Stomach smooth muscle (tissue), 2 donors: ENCODE data around the gene C3orf80.
"Not testable (repeated sequence)": the region's sequence is repeated elsewhere in the genome, so short reads cannot be mapped to it uniquely, and the experiment has no call there.

Source experiments
- H3K27ac ChIP-seq: one replicate; pipeline ENCODE4 v1.7.0; 2013; ENCODE audit warnings: mild to moderate bottlenecking, low read length, inconsistent platforms
- H3K27me3 ChIP-seq, 2 donors: one replicate each; pipeline ENCODE4 v1.7.0; 2013; ENCODE audit warnings: low read length in 2 of 2; ENCODE audit not compliant: insufficient read depth in 2 of 2, control insufficient read depth in 1 of 2
- H3K36me3 ChIP-seq, 2 donors: one replicate each; pipeline ENCODE4 v1.7.0; 2013; ENCODE audit warnings: low read length in 2 of 2; ENCODE audit not compliant: control insufficient read depth in 2 of 2, insufficient read depth in 2 of 2
- H3K4me1 ChIP-seq: one replicate; pipeline ENCODE4 v1.7.0; 2013; ENCODE audit warnings: low read length; ENCODE audit not compliant: control insufficient read depth, insufficient read depth
- H3K4me3 ChIP-seq, 2 donors: one replicate each; pipeline ENCODE4 v1.7.0; 2013; ENCODE audit warnings: low read length in 2 of 2
- H3K9ac ChIP-seq, 2 donors: one replicate each; pipeline ENCODE4 v1.7.0; 2013; ENCODE audit warnings: low read length in 2 of 2, mild to moderate bottlenecking in 1 of 2
- H3K9me3 ChIP-seq, 2 donors: one replicate each; pipeline ENCODE4 v1.7.0; 2013; ENCODE audit warnings: low read length in 2 of 2; ENCODE audit not compliant: control insufficient read depth in 2 of 2
- donor health status: healthy.
- donor health status: Pancreatic carcinoma.

Gene C3orf80

GRCh38 chr3:160213191-160213590 is 12.0 kb upstream of the C3orf80 start:
- no peaks in the 10 kb centered on the region for H3K27me3 ChIP-seq

GRCh38 chr3:160217675-160218074 is 7.5 kb upstream of the C3orf80 start:
- Histone ChIP-seq H3K9me3 (no peaks in the 10 kb centered on the region), H3K27me3 (no peaks in the 10 kb centered on the region), H3K4me3 (no peak overlapping the region), H3K4me1 (no peaks in the 10 kb centered on the region), H3K9ac (no peak overlapping the region), H3K36me3 (no peaks in the 10 kb centered on the region), H3K27ac (no peak overlapping the region)

More at GRCh38 chr3:160213191-160213590, 12.0 kb upstream of the C3orf80 start:
- no peak overlapping the region for H3K4me3 ChIP-seq
- no peaks in the 10 kb centered on the region for H3K9me3 ChIP-seq
- H3K36me3 ChIP-seq: no peaks in the 10 kb centered on the region
- H3K27ac ChIP-seq: no peak overlapping the region
- no peak overlapping the region for H3K9ac ChIP-seq
- no peaks in the 10 kb centered on the region for H3K4me1 ChIP-seq

- Histone ChIP-seq H3K4me3 (no peak overlapping the region), H3K9me3 (no peaks in the 10 kb centered on the region), H3K27ac (no peak overlapping the region), H3K4me1 (no peaks in the 10 kb centered on the region), H3K27me3 (no peaks in the 10 kb centered on the region), H3K9ac (no peak overlapping the region), H3K36me3 (no peaks in the 10 kb centered on the region)
Measured at GRCh38 chr3:160218136-160218535, 7.1 kb upstream of the C3orf80 start.

- Histone ChIP-seq H3K4me1 (peaks cover 2% of the 10 kb centered on the region), H3K9ac (no peak overlapping the region), H3K27me3 (peaks cover 2 to 7% of the 10 kb centered on the region in 2 donors)
Measured at GRCh38 chr3:160220038-160220437, 5.2 kb upstream of the C3orf80 start.

GRCh38 chr3:160221019-160221418 is 4.2 kb upstream of the C3orf80 start:
- Histone ChIP-seq H3K27ac (no peak overlapping the region), H3K27me3 (peaks cover 4 to 14% of the 10 kb centered on the region in 2 donors)

More at GRCh38 chr3:160220038-160220437, 5.2 kb upstream of the C3orf80 start:
- no peaks in the 10 kb centered on the region for H3K9me3 ChIP-seq
- H3K4me3 ChIP-seq: no peak overlapping the region
- H3K36me3 ChIP-seq: no peaks in the 10 kb centered on the region
- no peak overlapping the region for H3K27ac ChIP-seq

GRCh38 chr3:160224256-160224655 is 966 bp upstream of the C3orf80 start:
- no peaks in the 10 kb centered on the region for H3K9me3 ChIP-seq
- H3K27ac ChIP-seq: no peak overlapping the region
- H3K4me3 ChIP-seq: no peak overlapping the region
- H3K36me3 ChIP-seq: no peaks in the 10 kb centered on the region
- H3K27me3 ChIP-seq: peaks cover 14 to 37% of the 10 kb centered on the region in 2 donors
- H3K4me1 ChIP-seq: peaks cover 15% of the 10 kb centered on the region
- H3K9ac ChIP-seq: no peak overlapping the region

More at GRCh38 chr3:160221019-160221418, 4.2 kb upstream of the C3orf80 start:
- peaks cover 5% of the 10 kb centered on the region for H3K4me1 ChIP-seq
- H3K9ac ChIP-seq: no peak overlapping the region
- H3K4me3 ChIP-seq: no peak overlapping the region
- H3K36me3 ChIP-seq: no peaks in the 10 kb centered on the region
- H3K9me3 ChIP-seq: no peaks in the 10 kb centered on the region

- no peaks in the 10 kb centered on the region for H3K36me3 ChIP-seq
- H3K9me3 ChIP-seq: no peaks in the 10 kb centered on the region
- H3K9ac ChIP-seq: no peak overlapping the region
- H3K4me1 ChIP-seq: peaks cover 15% of the 10 kb centered on the region
- H3K27ac ChIP-seq: no peak overlapping the region
- peaks cover 14 to 37% of the 10 kb centered on the region in 2 donors for H3K27me3 ChIP-seq
- peak overlapping the region; percentile 58 to 74 for H3K4me3 ChIP-seq
Measured at GRCh38 chr3:160224811-160225175, 429 bp upstream of the C3orf80 start.

- peaks cover 14 to 42% of the 10 kb centered on the region in 2 donors for H3K27me3 ChIP-seq
- H3K9ac ChIP-seq: no peak overlapping the region
- no peaks in the 10 kb centered on the region for H3K36me3 ChIP-seq
- peaks cover 15% of the 10 kb centered on the region for H3K4me1 ChIP-seq
- no peaks in the 10 kb centered on the region for H3K9me3 ChIP-seq
- peak overlapping the region; percentile 46 to 74 for H3K4me3 ChIP-seq
- no peak overlapping the region for H3K27ac ChIP-seq
Measured at GRCh38 chr3:160226026-160226907, 1.0 kb downstream of the C3orf80 start.

GRCh38 chr3:160227419-160227818 is 2.2 kb downstream of the C3orf80 start:
- H3K9ac ChIP-seq: no peak overlapping the region
- H3K36me3 ChIP-seq: no peaks in the 10 kb centered on the region
- H3K9me3 ChIP-seq: no peaks in the 10 kb centered on the region
- H3K27me3 ChIP-seq: peaks cover 14 to 42% of the 10 kb centered on the region in 2 donors
- H3K27ac ChIP-seq: no peak overlapping the region
- H3K4me1 ChIP-seq: peaks cover 15% of the 10 kb centered on the region
- H3K4me3 ChIP-seq: no peak overlapping the region

- Histone ChIP-seq H3K4me3 (no peak overlapping the region), H3K27me3 (peaks cover 4 to 18% of the 10 kb centered on the region in 2 donors), H3K36me3 (no peaks in the 10 kb centered on the region), H3K27ac (no peak overlapping the region), H3K4me1 (no peaks in the 10 kb centered on the region), H3K9ac (no peak overlapping the region), H3K9me3 (no peaks in the 10 kb centered on the region)
Measured at GRCh38 chr3:160232014-160232413, 6.8 kb downstream of the C3orf80 start.

- H3K9me3 ChIP-seq, H3K9ac ChIP-seq, H3K27me3 ChIP-seq, H3K36me3 ChIP-seq, H3K4me1 ChIP-seq, H3K4me3 ChIP-seq, H3K27ac ChIP-seq: not testable (repeated sequence)
Measured at GRCh38 chr3:160240719-160241118, 15.5 kb downstream of the C3orf80 start.
